H1 (cell line): Measurements from ENCODE around the gene HBD. TPM values are rescaled to one million over a fixed set of nuclear protein-coding genes. Genes with fewer than 3 reads are reported as not detected.

Source experiments
- CTCF ChIA-PET: fragments of 300-600 bp; sonication (Branson Sonifier 250); formaldehyde crosslinking; loops from one replicate; lab custom pipeline; 2021; ENCODE audit not compliant: partially characterized antibody; lab: Charles Lee
- POLR2A ChIA-PET: fragments of 300-600 bp; sonication (Branson Sonifier 250); formaldehyde crosslinking; loops from one replicate; lab custom pipeline; 2021; ENCODE audit warnings: inconsistent platforms; ENCODE audit not compliant: partially characterized antibody; lab: Charles Lee
- DNase-seq, 2 experiments: peaks; one replicate each; pipeline versions ENCODE4 v3.0.0 to v3.0.0-alpha.2; 2010 to 2022; ENCODE audit warnings: low spot score in 2 of 2, low read depth in 1 of 2, mixed read lengths in 1 of 2
- FAIRE-seq: peaks from 2 replicates; lab custom pipeline; 2011; peaks lifted over from hg19 to GRCh38; lab: Jason Lieb, UNC
- H2AFZ ChIP-seq: 2 replicates; pipeline ENCODE4 v1.8.1; 2012; ENCODE audit warnings: low read length, inconsistent platforms
- H2AK5ac ChIP-seq: 2 replicates; pipeline ENCODE4 v1.6.1; 2013; ENCODE audit warnings: low read depth, low read length
- H2BK120ac ChIP-seq: replicated peaks from 2 replicates; pipeline ENCODE3; 2013; ENCODE audit warnings: low read depth, low read length, inconsistent platforms
- H2BK12ac ChIP-seq: 2 replicates; pipeline ENCODE4 v1.6.1; 2013; ENCODE audit warnings: low read depth, low read length
- H2BK15ac ChIP-seq: 2 replicates; pipeline ENCODE4 v1.6.1; 2013; ENCODE audit warnings: low read length
- H2BK20ac ChIP-seq: 2 replicates; pipeline ENCODE4 v1.6.1; 2013; ENCODE audit warnings: low read length
- H2BK5ac ChIP-seq: 2 replicates; pipeline ENCODE4 v1.6.1; 2013; ENCODE audit warnings: low read depth, low read length
- H3K14ac ChIP-seq: 2 replicates; pipeline ENCODE4 v1.6.1; 2013; ENCODE audit warnings: inconsistent platforms; ENCODE audit not compliant: insufficient read length
- H3K18ac ChIP-seq: 2 replicates; pipeline ENCODE4 v1.6.1; 2013; ENCODE audit warnings: low read length; ENCODE audit errors: extremely low read depth
- H3K23ac ChIP-seq: 2 replicates; pipeline ENCODE4 v1.6.1; 2013; ENCODE audit warnings: inconsistent platforms; ENCODE audit not compliant: insufficient read length
- H3K23me2 ChIP-seq: 2 replicates; pipeline ENCODE4 v1.6.1; 2013; ENCODE audit warnings: low read depth, low read length
- H3K27ac ChIP-seq: 2 replicates; pipeline ENCODE4 v1.6.1; 2011; ENCODE audit warnings: low read depth, low read length, inconsistent platforms
- H3K27me3 ChIP-seq, 4 experiments: replicated peaks in 1 of 4; 1 replicate in 1 of 4; 2 replicates in 3 of 4; pipeline versions ENCODE4 v1.6.1 to v1.8.1; 2011 to 2013; ENCODE audit warnings: low read length in 3 of 4, mild to moderate bottlenecking in 3 of 4, inconsistent platforms in 2 of 4, mixed read lengths in 2 of 4, moderate library complexity in 1 of 4; ENCODE audit not compliant: control insufficient read depth in 3 of 4, insufficient read depth in 3 of 4; ENCODE audit errors: extremely low read depth in 1 of 4
- H3K36me3 ChIP-seq, 4 experiments: 2 replicates each; pipeline versions ENCODE4 v1.6.1 to v1.8.1; 2011 to 2013; ENCODE audit warnings: mild to moderate bottlenecking in 4 of 4, low read length in 3 of 4, moderate library complexity in 2 of 4, control low read depth in 1 of 4, inconsistent platforms in 1 of 4; ENCODE audit not compliant: insufficient read depth in 4 of 4, control insufficient read depth in 2 of 4
- H3K4ac ChIP-seq: replicated peaks from 2 replicates; pipeline ENCODE3; 2013; ENCODE audit warnings: low read length, low read depth, mixed read lengths, inconsistent platforms; ENCODE audit not compliant: insufficient read length
- H3K4me1 ChIP-seq, 4 experiments: replicated peaks in 1 of 4; 1 replicate in 1 of 4; 2 replicates in 3 of 4; pipeline versions ENCODE4 v1.6.1 to v1.8.1; 2011 to 2013; ENCODE audit warnings: low read length in 3 of 4, inconsistent platforms in 2 of 4, mixed read lengths in 1 of 4; ENCODE audit not compliant: insufficient read depth in 4 of 4, control insufficient read depth in 3 of 4
- H3K4me2 ChIP-seq, 2 experiments: 2 replicates each; pipeline versions ENCODE4 v1.6.1 to v1.8.1; 2011 to 2013; ENCODE audit warnings: low read depth in 2 of 2, low read length in 2 of 2, control low read depth in 1 of 2, inconsistent platforms in 1 of 2, mild to moderate bottlenecking in 1 of 2; ENCODE audit not compliant: insufficient read depth in 1 of 2
- H3K4me3 ChIP-seq, 4 experiments: fragments of 200-600, 300-600 bp in 1 of 4; sonication (generic), shearing (Covaris generic), sonication (Bioruptor Twin) in 1 of 4; 2 replicates each; pipeline versions ENCODE4 v1.5.1 to v1.8.1; 2011 to 2016; ENCODE audit warnings: low read length in 4 of 4, low read depth in 3 of 4, control low read depth in 2 of 4, inconsistent platforms in 2 of 4, mild to moderate bottlenecking in 2 of 4, mixed read lengths in 1 of 4, moderate library complexity in 1 of 4; ENCODE audit not compliant: insufficient read depth in 2 of 4; ENCODE audit errors: extremely low read depth in 1 of 4
- H3K56ac ChIP-seq: replicated peaks from 2 replicates; pipeline ENCODE3; 2013; ENCODE audit warnings: low read depth, mild to moderate bottlenecking, mixed read lengths, low read length, inconsistent platforms; ENCODE audit not compliant: insufficient read length
- H3K79me1 ChIP-seq: 2 replicates; pipeline ENCODE4 v1.6.1; 2013; ENCODE audit warnings: low read depth, low read length, control low read depth
- H3K79me2 ChIP-seq, 2 experiments: 2 replicates each; pipeline versions ENCODE4 v1.6.1 to v1.8.1; 2012 to 2013; ENCODE audit warnings: low read length in 2 of 2, mild to moderate bottlenecking in 2 of 2, inconsistent platforms in 1 of 2; ENCODE audit not compliant: insufficient read depth in 2 of 2, control insufficient read depth in 1 of 2
- H3K9ac ChIP-seq, 4 experiments: replicated peaks in 1 of 4; 1 replicate in 1 of 4; 2 replicates in 3 of 4; pipeline versions ENCODE4 v1.6.1 to v1.8.1; 2011 to 2013; ENCODE audit warnings: low read depth in 3 of 4, low read length in 3 of 4, control low read depth in 2 of 4, mild to moderate bottlenecking in 2 of 4, moderate library complexity in 2 of 4, inconsistent platforms in 1 of 4; ENCODE audit errors: extremely low read depth in 1 of 4
- H3K9me3 ChIP-seq, 2 experiments: 2 replicates each; pipeline versions ENCODE4 v1.6.1 to v1.8.1; 2012 to 2013; ENCODE audit warnings: mild to moderate bottlenecking in 2 of 2, moderate library complexity in 2 of 2, control low read depth in 1 of 2, inconsistent platforms in 1 of 2, low read depth in 1 of 2, low read length in 1 of 2, mixed read lengths in 1 of 2; ENCODE audit not compliant: insufficient read depth in 2 of 2
- H4K20me1 ChIP-seq, 2 experiments: replicated peaks in 1 of 2; 2 replicates each; pipeline versions ENCODE3 to v1.8.1; 2011 to 2013; ENCODE audit warnings: inconsistent platforms in 2 of 2, low read length in 2 of 2, mild to moderate bottlenecking in 1 of 2; ENCODE audit not compliant: insufficient read depth in 2 of 2, control insufficient read depth in 1 of 2
- H4K5ac ChIP-seq: 2 replicates; pipeline ENCODE4 v1.6.1; 2013; ENCODE audit warnings: low read length, low read depth, mixed read lengths, inconsistent platforms; ENCODE audit not compliant: insufficient read length
- H4K8ac ChIP-seq: 2 replicates; pipeline ENCODE4 v1.8.0; 2013; ENCODE audit warnings: mild to moderate bottlenecking, moderate library complexity, low read length, inconsistent platforms; ENCODE audit not compliant: insufficient read depth; ENCODE audit errors: extremely low read depth
- H4K91ac ChIP-seq: replicated peaks from 2 replicates; pipeline ENCODE3; 2013; ENCODE audit warnings: low read length, mixed read lengths, inconsistent platforms; ENCODE audit not compliant: insufficient read length
- ASH2L ChIP-seq: fragments of 200-600, 300-600 bp; sonication (generic); IDR thresholded peaks from one replicate; pipeline ENCODE4 v1.7.1; 2017; ENCODE audit warnings: low read length
- EGR1 ChIP-seq: IDR thresholded peaks from 2 replicates; pipeline ENCODE4 v1.6.1; 2011; ENCODE audit warnings: low read depth, low read length, borderline replicate concordance
- HDAC6 ChIP-seq: IDR thresholded peaks from one replicate; pipeline ENCODE4 v1.7.1; 2012; ENCODE audit warnings: low read depth, mild to moderate bottlenecking, inconsistent platforms, low read length, moderate library complexity
- MAX ChIP-seq: IDR thresholded peaks from 2 replicates; pipeline ENCODE4 v1.6.1; 2012; ENCODE audit warnings: inconsistent platforms
- NRF1 ChIP-seq: IDR thresholded peaks from 2 replicates; pipeline ENCODE4 v1.6.1; 2011; ENCODE audit warnings: mild to moderate bottlenecking, low read depth, low read length, improper control_type of control experiment
- PHF8 ChIP-seq: fragments of 200-600 bp; sonication (generic); conservative IDR thresholded peaks from 2 replicates; pipeline ENCODE4 v1.7.1; 2012; ENCODE audit warnings: low read depth, mild to moderate bottlenecking, inconsistent platforms, low read length, moderate library complexity
- RFX5 ChIP-seq: IDR thresholded peaks from 2 replicates; pipeline ENCODE4 v1.6.1; 2011; ENCODE audit warnings: low read depth, low read length, improper control_type of control experiment, borderline replicate concordance
- SAP30 ChIP-seq: fragments of 300-600 bp; sonication (generic); IDR thresholded peaks from 2 replicates; pipeline ENCODE4 v1.7.1; 2012; ENCODE audit warnings: low read length, moderate library complexity, mild to moderate bottlenecking, inconsistent platforms; ENCODE audit not compliant: insufficient read depth, insufficient replicate concordance
- SIX5 ChIP-seq: IDR thresholded peaks from 2 replicates; pipeline ENCODE4 v1.6.1; 2011; ENCODE audit warnings: mild to moderate bottlenecking, low read depth, low read length
- SP1 ChIP-seq: IDR thresholded peaks from 2 replicates; pipeline ENCODE4 v1.6.1; 2011; ENCODE audit warnings: low read depth, low read length
- SUZ12 ChIP-seq: fragments of 200-600 bp; sonication (generic); IDR thresholded peaks from 2 replicates; pipeline ENCODE4 v1.6.1; 2012; ENCODE audit warnings: mild to moderate bottlenecking, inconsistent platforms, low read length, moderate library complexity, mixed read lengths
- TAF1 ChIP-seq: IDR thresholded peaks from 2 replicates; pipeline ENCODE4 v1.6.1; 2011; ENCODE audit warnings: mild to moderate bottlenecking, low read depth, low read length
- WGBS, 2 experiments: shearing (Covaris generic) in 1 of 2; methylation state at CpG; one replicate each; pipeline versions ENCODE4 v1.1.6 to v1.1.7; 2013 to 2015; ENCODE audit warnings: low lambda C conversion rate in 2 of 2, mixed read lengths in 2 of 2, inconsistent platforms in 1 of 2, low coverage in 1 of 2, missing lambda C conversion rate in 1 of 2; ENCODE audit not compliant: insufficient replicate concordance in 2 of 2, insufficient coverage in 1 of 2, insufficient read length in 1 of 2; ENCODE audit errors: extremely low coverage in 1 of 2, missing lambda C conversion rate in 1 of 2; 5-methylcytosine and 5-hydroxymethylcytosine counted together
- polyA plus RNA-seq, 7 experiments: library from polyadenylated mRNA; depleted of rRNA in 3 of 7; stranded (reverse) in 5 of 7; unstranded in 2 of 7; fragments of >200 nt in 5 of 7; fragments of 200-250 nt in 2 of 7; gene quantifications; 1 replicate in 5 of 7; 2 replicates in 1 of 7; 4 replicates in 1 of 7; pipeline versions ENCODE4 v1.2.1 to v1.2.3, GENCODE V29; 2011 to 2013; ENCODE audit warnings: missing spikeins in 2 of 7, mixed read lengths in 2 of 7
- total RNA-seq: library from RNA; stranded (reverse); fragmentation: NEBNext Ultra II Directional; extraction: Animal tissue kit (Norgen Biotek cat#: 25700); gene quantifications from 2 replicates; pipeline ENCODE4 v1.2.1, GENCODE V29; 2021

The HBD gene
- total and polyA plus RNA-seq, 2 of the 8 experiments (the other 6 are each of a cell fraction or from before 2014, with no cell fraction given), result not detected

GRCh38 chr11:5226732-5227310 is 7.5 kb downstream of the HBD start, which contains the start of gene HBB:
Gene HBB, minus strand, starts transcription at chr11:5227071. Its CDS starts 50 bp downstream, at chr11:5227021.
- WGBS, 2 experiments, result 98% methylated on average over 3 of the region's 3 CpGs; no CpG with 5 or more reads in 1 of the 2 experiments
- no peak for FAIRE-seq
- H3K9ac ChIP-seq, result no peak within 1 kb of the TSS

More at GRCh38 chr11:5226732-5227310, 7.5 kb downstream of the HBD start, which contains the start of gene HBB:
- Histone ChIP-seq H3K4me1 (no peaks in the 10 kb centered on the region), H3K9me3 (peaks cover under 1% of the 10 kb centered on the region in 2 experiments; a peak in 1 of 4 replicates), H3K27ac (no peak within 1 kb of the TSS), H3K27me3 (no peaks in the 10 kb centered on the region), H2BK15ac (no peak within 1 kb of the TSS), H3K4me3 (no peak within 1 kb of the TSS), H4K5ac (no peak within 1 kb of the TSS), H2BK5ac (no peak within 1 kb of the TSS), H2BK120ac (no peak within 1 kb of the TSS), H2BK12ac (no peak within 1 kb of the TSS), H3K14ac (no peak within 1 kb of the TSS), H4K20me1 (no peaks in the 10 kb centered on the region), H3K18ac (no peak within 1 kb of the TSS), H3K23me2 (no peaks in the 10 kb centered on the region; the same call in 1 of the 2 replicates), H2AK5ac (no peak within 1 kb of the TSS), H3K79me2 (no peaks in the 10 kb centered on the region), H4K91ac (no peak within 1 kb of the TSS), H3K4me2 (no peak within 1 kb of the TSS), H3K36me3 (no peaks in the 10 kb centered on the region), H4K8ac (no peak within 1 kb of the TSS), H2AFZ (no peak within 1 kb of the TSS), H3K23ac (no peak within 1 kb of the TSS), H3K56ac (no peak within 1 kb of the TSS), H2BK20ac (no peak within 1 kb of the TSS), H3K79me1 (no peaks in the 10 kb centered on the region), H3K4ac (no peak within 1 kb of the TSS)
- TF ChIP-seq SUZ12, result no peak
- no peak for TF ChIP-seq MAX
- no peak for TF ChIP-seq SIX5
- TF ChIP-seq PHF8, result no peak
- TF ChIP-seq SAP30, result no peak
- TF ChIP-seq TAF1, result no peak
- TF ChIP-seq ASH2L, result no peak
- TF ChIP-seq SP1, result no peak
- no peak for TF ChIP-seq EGR1
- no peak for TF ChIP-seq RFX5
- no peak for TF ChIP-seq HDAC6
- TF ChIP-seq NRF1, result no peak
- DNase-seq, result no peak
- POLR2A ChIA-PET, result interaction anchor here (0.7 kb wide), 1 partner anchor 454 kb away, joined by 3 read pairs; no protein-coding TSS in a partner anchor
- CTCF ChIA-PET, result no interaction called here
